SW480 (cell line): ENCODE results near the gene LRRC45.

ENCODE experiments used
- DNase-seq: peaks from one replicate; pipeline ENCODE4 v3.0.0-alpha.2; 2016; ENCODE audit warnings: low spot score

The LRRC45 gene

DNA sequence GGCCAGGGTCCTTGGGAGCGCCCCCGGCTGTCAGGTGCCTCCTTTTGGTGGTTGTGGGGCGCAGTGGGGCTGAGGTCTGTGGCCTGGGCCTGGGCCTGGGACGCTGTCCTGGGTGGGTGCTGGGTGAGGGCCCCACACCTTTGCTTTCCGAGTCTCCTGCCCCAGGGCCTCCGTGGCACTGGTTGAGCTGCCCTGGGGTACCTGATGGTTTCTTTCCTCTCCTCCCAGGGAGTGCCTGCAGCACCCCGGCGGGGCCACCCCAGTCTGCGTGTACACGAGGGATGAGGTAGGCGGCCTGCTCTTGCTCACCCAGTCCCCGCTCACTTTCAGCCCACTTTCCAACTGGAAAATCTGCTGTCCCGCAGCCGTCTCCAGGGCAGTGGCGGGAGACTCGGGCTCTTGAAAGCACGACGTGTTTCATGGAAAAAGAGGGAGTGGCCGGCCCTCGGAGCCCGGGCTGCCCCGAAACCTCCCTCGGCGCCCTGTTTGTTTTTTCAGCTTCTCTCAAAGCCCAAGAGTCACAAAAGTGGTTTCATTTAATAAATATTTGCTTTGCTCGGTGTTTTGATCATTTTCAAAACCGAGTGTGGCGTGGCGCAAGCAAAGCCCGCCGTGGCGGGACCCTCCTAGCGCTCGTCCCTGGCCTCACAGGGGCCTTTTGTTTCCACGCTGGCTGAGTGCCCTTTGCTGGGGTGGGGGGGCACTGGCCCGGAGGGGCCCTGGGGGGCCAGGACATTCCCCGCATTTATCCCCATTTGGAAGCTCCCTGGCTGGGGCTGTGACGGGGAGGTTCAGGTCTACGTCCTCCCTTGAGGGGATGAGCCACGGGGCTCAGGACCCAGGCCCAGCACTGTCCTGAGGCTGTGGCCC, 28.3 kb upstream of the LRRC45 start:
- DNase-seq = no peak

GRCh38 chr17:81995463-81996231, 27.5 kb upstream of the LRRC45 start:
- DNase-seq = no peak

DNA sequence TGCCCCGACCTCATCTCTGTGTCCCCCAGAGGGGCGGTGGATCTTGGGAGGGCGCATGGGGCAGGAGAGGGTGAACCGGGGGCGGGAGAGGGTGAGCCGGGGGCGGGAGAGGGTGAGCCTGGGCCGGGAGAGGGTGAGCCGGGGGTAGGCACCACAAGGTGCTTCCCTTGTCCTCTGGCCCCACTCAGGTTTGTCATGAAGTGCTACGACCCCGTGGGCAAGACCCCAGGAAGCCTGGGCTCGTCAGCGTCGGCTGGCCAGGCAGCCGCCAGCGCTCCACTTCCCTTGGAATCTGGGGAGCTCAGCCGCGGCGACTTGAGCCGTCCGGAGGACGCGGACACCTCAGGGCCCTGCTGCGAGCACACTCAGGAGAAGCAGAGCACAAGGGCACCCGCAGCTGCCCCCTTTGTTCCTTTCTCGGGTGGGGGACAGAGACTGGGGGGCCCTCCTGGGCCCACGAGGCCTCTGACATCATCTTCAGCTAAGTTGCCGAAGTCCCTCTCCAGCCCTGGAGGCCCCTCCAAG, 26.8 kb upstream of the LRRC45 start:
- DNase-seq = no peak

DNA sequence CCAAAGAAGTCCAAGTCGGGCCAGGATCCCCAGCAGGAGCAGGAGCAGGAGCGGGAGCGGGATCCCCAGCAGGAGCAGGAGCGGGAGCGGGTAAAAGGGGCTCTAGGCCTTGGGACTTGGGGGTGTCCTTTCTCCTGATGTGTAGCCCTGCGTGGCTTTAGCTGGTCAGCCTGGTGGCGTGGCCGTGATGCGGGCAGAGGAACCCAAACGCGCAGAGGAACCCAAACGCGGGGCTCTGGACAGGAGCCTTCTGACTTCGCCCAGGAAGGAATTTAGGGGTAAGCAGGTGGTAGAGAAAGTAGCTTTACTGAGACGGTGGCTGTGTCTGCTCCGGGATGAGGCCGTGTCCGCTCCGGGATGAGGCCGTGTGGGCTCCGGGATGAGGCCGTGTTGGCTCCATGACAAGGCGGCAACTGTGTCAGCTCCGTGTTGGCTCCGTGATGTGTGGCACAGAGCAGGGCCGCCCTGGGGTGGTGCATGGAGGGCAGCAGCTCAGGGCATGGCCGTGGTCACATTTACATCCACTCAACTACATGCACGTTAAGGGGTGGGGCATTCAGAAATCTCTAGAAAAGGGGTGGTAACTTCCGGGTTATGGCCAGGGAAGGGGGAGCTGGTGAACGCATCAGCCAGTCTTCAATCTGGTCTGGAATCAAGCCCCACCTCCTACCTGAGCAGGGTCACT, 26.2 kb upstream of the LRRC45 start:
- DNase-seq = no peak

DNA sequence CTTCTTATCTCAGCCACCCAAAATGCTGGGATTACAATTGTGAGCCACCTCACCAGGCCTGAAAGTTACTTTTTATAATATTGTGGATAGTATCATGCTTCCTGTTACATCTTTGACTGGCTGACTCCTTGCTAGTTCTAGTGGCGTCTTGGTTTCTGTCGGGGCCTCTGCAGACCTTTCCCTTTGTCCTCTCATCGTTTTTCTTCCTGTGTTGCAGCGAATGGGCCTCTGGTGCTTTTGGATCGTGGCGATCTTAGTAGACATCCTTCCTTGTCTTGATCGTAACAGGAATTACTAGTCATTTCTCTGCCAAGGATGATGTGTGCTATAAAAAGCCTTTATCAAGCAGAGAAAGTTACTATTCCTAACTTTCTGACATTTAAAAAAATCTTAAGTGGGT, 24.9 kb upstream of the LRRC45 start:
- DNase-seq = no peak

GRCh38 chr17:81998691-81999438, 24.2 kb upstream of the LRRC45 start:
- no peak for DNase-seq

DNA sequence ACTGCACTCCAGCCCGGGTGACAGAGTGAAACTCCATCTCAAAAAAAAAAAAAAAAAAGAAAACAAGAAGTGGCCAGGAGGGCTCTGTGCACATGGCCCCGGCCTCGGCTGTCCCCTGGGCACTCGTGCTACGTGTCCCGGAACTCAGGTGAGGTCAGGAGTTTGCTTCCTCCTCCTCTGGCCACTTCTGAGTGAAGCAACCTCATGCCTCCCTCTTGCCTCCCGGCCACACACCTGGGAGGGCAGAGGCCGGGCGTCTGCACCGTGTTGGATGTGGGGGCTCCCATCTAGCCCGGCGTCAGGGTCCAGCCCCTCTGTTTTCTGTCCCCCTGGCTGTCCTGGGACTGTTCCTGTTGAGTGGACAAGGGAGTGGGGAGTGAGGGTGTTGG, 23.5 kb upstream of the LRRC45 start:
- no peak for DNase-seq

DNA sequence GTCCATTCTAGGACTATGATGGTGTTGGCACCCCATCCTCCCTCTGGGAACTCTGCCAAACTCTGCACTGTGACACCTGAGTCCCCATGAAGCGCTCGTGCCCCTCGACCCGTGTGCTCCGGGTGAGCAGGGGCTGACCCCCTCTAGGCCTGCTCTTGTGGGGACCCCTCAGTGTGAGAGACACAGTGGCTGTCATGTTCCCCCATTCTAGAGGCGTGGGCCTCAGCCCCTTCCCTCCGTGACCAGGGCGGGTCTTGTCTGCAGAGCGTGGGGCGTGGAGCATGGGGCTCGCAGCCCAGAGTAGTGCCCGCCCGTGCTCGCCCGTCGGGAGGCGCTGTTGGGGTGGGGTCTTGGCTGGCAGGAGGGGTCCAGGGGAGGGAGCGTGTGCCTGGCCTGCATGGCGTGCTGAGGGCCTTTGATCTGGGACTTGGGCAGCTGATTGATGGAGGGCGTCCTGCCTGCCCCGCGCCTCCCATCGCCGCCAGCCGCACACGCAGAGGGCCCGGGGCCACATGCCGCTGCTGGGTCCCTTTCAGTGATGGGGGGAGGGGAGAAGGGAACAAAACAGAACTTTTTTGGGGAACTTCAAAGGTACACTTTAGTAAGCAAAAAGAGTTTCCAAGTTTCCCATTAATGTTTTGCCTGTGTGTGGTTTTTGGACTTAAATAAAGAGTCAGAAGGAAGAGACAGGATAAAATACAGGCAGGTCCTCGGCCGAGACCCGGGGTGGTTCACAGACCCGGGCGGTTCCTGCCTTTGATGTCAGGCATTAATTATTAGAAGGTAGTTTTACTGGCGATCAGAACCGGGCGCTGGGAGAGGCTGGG, 22.9 kb upstream of the LRRC45 start:
- DNase-seq = no peak

GRCh38 chr17:82000803-82001570, 22.1 kb upstream of the LRRC45 start:
- peak; percentile 96 for DNase-seq

DNA sequence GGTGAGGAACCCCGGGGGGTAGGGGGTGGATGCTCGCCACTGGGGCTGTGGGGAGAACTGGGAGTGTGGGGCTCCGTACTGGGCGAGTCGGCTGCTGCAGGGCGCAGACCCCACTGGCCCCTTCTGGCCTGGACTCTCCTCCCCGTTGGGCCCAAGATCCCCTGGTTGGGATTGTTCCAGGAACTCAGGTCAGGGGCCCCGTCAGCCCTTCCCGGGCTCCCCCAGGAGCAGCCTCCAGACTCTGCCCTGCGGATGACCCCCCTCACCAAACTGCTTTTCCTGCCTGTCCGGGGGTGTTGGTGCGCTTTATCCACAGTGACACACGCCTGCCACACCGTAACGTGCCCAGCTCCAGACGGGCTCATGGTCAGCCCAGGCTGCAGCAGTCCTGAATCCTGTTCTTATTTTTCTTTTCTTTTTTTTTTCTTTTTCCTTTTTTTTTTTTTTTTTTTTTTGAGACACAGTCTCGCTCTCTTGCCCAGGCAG, 21.5 kb upstream of the LRRC45 start:
- DNase-seq = no peak

GRCh38 chr17:82003411-82004381, 19.4 kb upstream of the LRRC45 start:
- DNase-seq = peak; percentile 94

- DNase-seq = no peak
Measured at GRCh38 chr17:82004517-82005455, 18.3 kb upstream of the LRRC45 start.

DNA sequence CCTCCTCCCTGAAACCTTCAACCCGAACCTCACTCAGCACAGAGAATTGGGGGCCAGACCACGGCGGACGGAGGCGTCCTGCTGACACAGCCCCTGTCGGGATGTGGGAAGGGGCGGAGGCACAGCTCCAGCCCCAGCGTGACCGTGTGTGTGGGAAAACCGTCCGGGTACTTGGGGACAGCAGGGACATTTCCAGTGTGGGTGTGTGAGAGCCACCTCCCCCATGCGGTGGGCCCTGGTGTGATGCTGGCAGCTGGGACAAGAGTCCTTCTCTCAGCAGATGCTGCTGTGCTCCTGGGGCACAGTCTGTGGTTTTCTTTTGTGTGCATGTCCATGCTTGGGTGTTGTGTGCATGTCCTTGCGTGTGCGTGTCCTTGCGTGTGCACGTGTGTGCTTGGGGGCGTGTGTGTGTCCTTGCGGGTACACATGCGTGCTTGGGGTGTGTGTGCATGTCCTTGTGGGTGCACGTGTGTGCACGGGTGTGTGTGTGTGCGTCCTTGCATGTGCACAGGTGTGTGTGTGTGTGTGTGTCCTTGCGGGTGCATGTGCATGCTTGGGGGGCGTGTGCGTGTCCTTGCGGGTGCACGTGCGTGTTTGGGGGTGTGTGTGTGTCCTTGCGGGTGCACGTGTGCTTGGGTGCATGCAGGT, 17.3 kb upstream of the LRRC45 start:
- DNase-seq = peak; percentile 67

GRCh38 chr17:82006468-82007227, 16.5 kb upstream of the LRRC45 start:
- DNase-seq = no peak

GRCh38 chr17:82007228-82007494, 15.9 kb upstream of the LRRC45 start:
- no peak for DNase-seq

- DNase-seq = no peak
Measured at GRCh38 chr17:82007495-82008257, 15.4 kb upstream of the LRRC45 start.
